Activated naive CD4-positive, alpha-beta T cell treated with anti-CD3 and anti-CD28 coated beads, Interleukin-2, amount 50 U/mL, for 24 hours (primary cell): ENCODE results near the gene RBM15B.
"Not testable (repeated sequence)": the region's sequence is repeated elsewhere in the genome, so short reads cannot be mapped to it uniquely, and the experiment has no call there.

Source experiments
- H3K27ac Mint-ChIP-seq: one replicate; pipeline ENCODE4 v1.8.0; 2021; ENCODE audit warnings: mild to moderate bottlenecking, mixed read lengths
- H3K27me3 Mint-ChIP-seq: one replicate; pipeline ENCODE4 v1.8.0; 2021; ENCODE audit warnings: mixed read lengths
- H3K36me3 Mint-ChIP-seq: one replicate; pipeline ENCODE4 v1.8.0; 2021; ENCODE audit warnings: mixed read lengths
- H3K4me1 Mint-ChIP-seq: one replicate; pipeline ENCODE4 v1.8.0; 2021; ENCODE audit warnings: mixed read lengths
- H3K4me3 Mint-ChIP-seq: one replicate; pipeline ENCODE4 v1.8.0; 2021; ENCODE audit warnings: mild to moderate bottlenecking, mixed read lengths
- H3K9me3 Mint-ChIP-seq: one replicate; pipeline ENCODE4 v1.8.0; 2021; ENCODE audit warnings: mixed read lengths

Gene RBM15B

DNA sequence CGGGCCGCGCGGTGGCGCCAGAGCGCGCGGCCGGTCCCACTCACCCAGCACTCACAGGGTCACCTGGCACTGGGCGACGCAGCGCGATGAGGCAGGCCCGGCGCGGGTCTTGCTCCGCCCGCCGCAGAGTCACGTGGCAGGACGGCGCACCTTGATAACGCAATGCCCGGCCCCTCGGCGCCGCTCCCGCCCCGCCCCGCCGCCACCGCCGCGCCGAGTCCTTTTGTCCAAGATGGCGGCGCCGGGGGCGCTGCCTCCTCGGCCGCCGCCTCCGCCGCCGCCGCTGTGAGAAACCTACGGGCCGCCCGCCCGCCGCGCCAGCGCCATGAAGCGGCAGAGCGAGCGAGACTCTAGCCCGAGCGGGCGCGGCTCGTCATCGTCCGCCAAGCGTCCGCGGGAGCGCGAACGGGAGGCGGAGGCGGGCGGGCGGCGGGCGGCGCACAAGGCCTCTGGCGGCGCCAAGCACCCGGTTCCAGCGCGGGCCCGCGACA, at the start of gene RBM15B:
Gene RBM15B (plus strand): TSS at position 211 of the 491 bp plus-strand sequence. CDS start 115 bp downstream, at position 326.
- peak within 1 kb of the TSS; percentile 89 for H3K27ac Mint-ChIP-seq
- H3K27me3 Mint-ChIP-seq, result no peaks in the 10 kb centered on the region
- peaks cover 68% of the 10 kb centered on the region for H3K4me1 Mint-ChIP-seq
- peaks cover 22% of the 10 kb centered on the region for H3K36me3 Mint-ChIP-seq
- no peaks in the 10 kb centered on the region for H3K9me3 Mint-ChIP-seq
- peak within 1 kb of the TSS; percentile 88 for H3K4me3 Mint-ChIP-seq

DNA sequence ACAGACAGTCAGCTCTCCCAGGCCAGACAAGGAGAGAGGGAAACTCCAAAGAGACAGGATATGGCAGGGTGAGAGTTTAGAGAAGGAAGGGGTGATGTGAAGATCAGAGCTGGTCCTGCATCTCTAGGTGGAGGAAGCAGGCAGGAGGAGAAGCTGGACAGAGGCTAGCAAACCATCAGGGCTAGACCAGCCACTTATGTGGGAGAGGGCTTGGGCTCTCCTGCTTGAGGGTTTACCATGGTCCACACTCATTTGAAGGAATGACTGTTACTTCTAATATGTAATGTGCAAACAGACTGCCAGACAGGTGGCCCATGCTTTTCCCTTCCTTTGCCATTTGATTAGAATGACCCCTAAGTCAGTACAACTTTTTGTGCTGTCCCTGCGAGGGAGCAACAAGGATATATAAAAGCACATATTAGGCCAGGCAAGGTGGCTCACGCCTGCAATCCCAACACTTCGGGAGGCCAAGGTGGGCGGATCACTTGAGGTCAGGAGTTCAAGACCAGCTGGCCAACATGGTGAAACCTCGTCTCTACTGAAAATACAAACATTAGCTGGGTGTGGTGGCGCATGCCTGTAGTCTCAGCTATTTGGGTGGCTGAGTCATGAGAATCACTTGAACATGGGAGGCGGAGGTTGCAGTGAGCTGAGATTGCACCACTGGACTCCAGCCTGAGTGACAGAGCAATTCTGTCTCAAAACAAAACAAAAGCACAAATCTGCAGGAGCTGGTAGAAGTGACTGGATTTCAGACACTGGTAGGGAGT, 47.0 kb upstream of the RBM15B start:
- no peaks in the 10 kb centered on the region for H3K36me3 Mint-ChIP-seq
- H3K4me1 Mint-ChIP-seq, result no peaks in the 10 kb centered on the region
- no peaks in the 10 kb centered on the region for H3K27me3 Mint-ChIP-seq
- no peaks in the 10 kb centered on the region for H3K9me3 Mint-ChIP-seq
- H3K27ac Mint-ChIP-seq, result no peak overlapping the region
- no peak overlapping the region for H3K4me3 Mint-ChIP-seq

GRCh38 chr3:51350751-51351150, 40.3 kb upstream of the RBM15B start:
- H3K4me1 Mint-ChIP-seq, result peaks cover 6% of the 10 kb centered on the region
- H3K27ac Mint-ChIP-seq, result no peak overlapping the region
- H3K36me3 Mint-ChIP-seq, result peaks cover 4% of the 10 kb centered on the region
- no peak overlapping the region for H3K4me3 Mint-ChIP-seq
- H3K9me3 Mint-ChIP-seq, result no peaks in the 10 kb centered on the region
- no peaks in the 10 kb centered on the region for H3K27me3 Mint-ChIP-seq

GRCh38 chr3:51353131-51353530, 38.0 kb upstream of the RBM15B start:
- Mint-ChIP-seq H3K9me3 (no peaks in the 10 kb centered on the region), H3K36me3 (peaks cover 4% of the 10 kb centered on the region), H3K27me3 (no peaks in the 10 kb centered on the region), H3K4me3 (no peak overlapping the region), H3K27ac (no peak overlapping the region), H3K4me1 (peaks cover 6% of the 10 kb centered on the region)

- no peak overlapping the region for H3K27ac Mint-ChIP-seq
- H3K9me3 Mint-ChIP-seq, result no peaks in the 10 kb centered on the region
- peaks cover 6% of the 10 kb centered on the region for H3K4me1 Mint-ChIP-seq
Observed at GRCh38 chr3:51353691-51354090, 37.4 kb upstream of the RBM15B start.

DNA sequence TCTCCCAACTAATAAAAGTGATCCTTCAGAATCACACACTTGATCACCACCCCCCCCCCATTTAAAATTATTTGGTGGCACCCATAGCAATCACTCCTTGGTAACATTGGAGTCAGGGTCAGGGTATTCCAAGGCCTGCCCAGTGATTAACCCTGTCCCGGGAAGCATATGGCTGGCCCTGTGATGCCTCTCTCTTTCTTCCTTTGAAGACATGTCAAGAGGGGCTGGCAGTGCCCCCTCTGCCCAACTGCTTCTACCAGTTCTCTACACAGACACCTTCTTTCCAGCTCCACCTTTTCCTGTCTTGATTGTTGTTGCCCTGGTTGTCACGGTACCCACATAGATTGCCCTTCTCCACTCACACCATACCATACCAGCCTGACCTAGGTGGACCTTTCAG, 36.9 kb upstream of the RBM15B start:
- no peaks in the 10 kb centered on the region for H3K27me3 Mint-ChIP-seq
- H3K36me3 Mint-ChIP-seq, result peaks cover 4% of the 10 kb centered on the region
- H3K4me1 Mint-ChIP-seq, result peaks cover 6% of the 10 kb centered on the region
- H3K9me3 Mint-ChIP-seq, result no peaks in the 10 kb centered on the region
- no peak overlapping the region for H3K4me3 Mint-ChIP-seq
- H3K27ac Mint-ChIP-seq, result no peak overlapping the region

More at GRCh38 chr3:51353691-51354090, 37.4 kb upstream of the RBM15B start:
- Mint-ChIP-seq H3K4me3 (no peak overlapping the region), H3K27me3 (no peaks in the 10 kb centered on the region), H3K36me3 (peaks cover 4% of the 10 kb centered on the region)

GRCh38 chr3:51354731-51355615, 36.1 kb upstream of the RBM15B start:
- Mint-ChIP-seq H3K4me3 (no peak overlapping the region), H3K9me3 (no peaks in the 10 kb centered on the region), H3K27ac (no peak overlapping the region), H3K36me3 (no peaks in the 10 kb centered on the region), H3K4me1 (peaks cover 6% of the 10 kb centered on the region), H3K27me3 (no peaks in the 10 kb centered on the region)

DNA sequence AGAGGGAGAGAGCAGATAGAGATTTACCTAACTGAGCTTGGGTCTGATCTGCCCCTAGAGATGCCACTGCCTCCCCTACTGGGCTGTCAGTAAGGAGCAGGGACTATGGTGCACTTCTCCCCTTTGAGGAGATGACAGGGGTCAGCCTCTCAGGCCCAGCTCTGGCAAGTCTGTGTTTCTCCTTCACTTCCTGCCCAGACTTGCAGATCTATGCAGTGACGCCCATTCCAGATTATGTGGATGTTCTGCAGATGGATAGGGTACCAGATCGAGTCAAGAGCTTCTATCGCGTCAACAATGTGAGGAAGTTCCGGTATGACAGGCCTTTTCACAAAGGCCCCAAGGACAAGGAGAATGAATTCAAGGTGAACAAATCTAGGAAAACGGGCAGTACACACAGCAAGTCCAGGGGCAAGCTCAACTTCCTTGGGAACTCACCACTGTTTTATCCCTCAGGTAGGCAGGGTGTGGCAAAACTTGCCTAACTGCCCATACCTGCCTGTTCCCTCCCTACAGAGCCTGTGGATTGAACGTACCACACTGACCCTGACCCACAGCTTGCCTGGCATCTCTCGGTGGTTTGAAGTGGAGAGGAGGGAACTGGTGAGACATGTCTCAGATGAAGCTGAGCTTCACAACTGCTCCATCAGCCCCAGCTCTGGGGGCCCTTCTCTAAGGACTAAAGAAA, 35.0 kb upstream of the RBM15B start:
- Mint-ChIP-seq H3K36me3 (no peaks in the 10 kb centered on the region), H3K9me3 (no peaks in the 10 kb centered on the region), H3K4me1 (peaks cover 6% of the 10 kb centered on the region), H3K27me3 (no peaks in the 10 kb centered on the region), H3K27ac (no peak overlapping the region), H3K4me3 (no peak overlapping the region)

- H3K27ac Mint-ChIP-seq, result no peak overlapping the region
Observed at GRCh38 chr3:51357856-51358255, 33.2 kb upstream of the RBM15B start.

GRCh38 chr3:51358981-51359380, 32.1 kb upstream of the RBM15B start:
- Mint-ChIP-seq H3K27ac (no peak overlapping the region), H3K36me3 (no peaks in the 10 kb centered on the region), H3K9me3 (no peaks in the 10 kb centered on the region), H3K4me1 (peaks cover 6% of the 10 kb centered on the region), H3K27me3 (no peaks in the 10 kb centered on the region), H3K4me3 (no peak overlapping the region)

More at GRCh38 chr3:51357856-51358255, 33.2 kb upstream of the RBM15B start:
- H3K4me3 Mint-ChIP-seq, result no peak overlapping the region
- H3K27me3 Mint-ChIP-seq, result no peaks in the 10 kb centered on the region
- peaks cover 6% of the 10 kb centered on the region for H3K4me1 Mint-ChIP-seq
- no peaks in the 10 kb centered on the region for H3K9me3 Mint-ChIP-seq
- H3K36me3 Mint-ChIP-seq, result no peaks in the 10 kb centered on the region

DNA sequence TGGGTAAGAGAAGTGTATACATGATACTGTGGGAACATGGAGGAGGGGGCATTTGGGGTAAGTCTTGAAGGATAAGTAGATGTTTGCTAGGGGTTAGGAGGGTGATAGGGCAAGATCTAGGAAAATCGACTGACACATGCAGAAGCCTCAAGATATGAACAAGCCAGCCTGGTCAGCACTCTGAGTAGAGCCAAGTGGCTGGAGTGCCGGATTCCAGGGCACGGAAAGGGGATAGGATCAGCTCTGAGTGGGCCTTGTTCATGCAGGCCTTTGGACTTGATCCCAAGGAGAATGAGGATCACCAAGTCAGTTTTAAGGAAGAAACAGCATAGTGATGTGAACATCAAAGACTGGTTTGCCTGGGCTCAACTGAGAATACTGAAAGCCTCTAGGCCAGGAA, 30.3 kb upstream of the RBM15B start:
- H3K27me3 Mint-ChIP-seq, result no peaks in the 10 kb centered on the region
- H3K4me1 Mint-ChIP-seq, result no peaks in the 10 kb centered on the region
- H3K36me3 Mint-ChIP-seq, result no peaks in the 10 kb centered on the region
- no peak overlapping the region for H3K4me3 Mint-ChIP-seq
- no peaks in the 10 kb centered on the region for H3K9me3 Mint-ChIP-seq
- no peak overlapping the region for H3K27ac Mint-ChIP-seq

DNA sequence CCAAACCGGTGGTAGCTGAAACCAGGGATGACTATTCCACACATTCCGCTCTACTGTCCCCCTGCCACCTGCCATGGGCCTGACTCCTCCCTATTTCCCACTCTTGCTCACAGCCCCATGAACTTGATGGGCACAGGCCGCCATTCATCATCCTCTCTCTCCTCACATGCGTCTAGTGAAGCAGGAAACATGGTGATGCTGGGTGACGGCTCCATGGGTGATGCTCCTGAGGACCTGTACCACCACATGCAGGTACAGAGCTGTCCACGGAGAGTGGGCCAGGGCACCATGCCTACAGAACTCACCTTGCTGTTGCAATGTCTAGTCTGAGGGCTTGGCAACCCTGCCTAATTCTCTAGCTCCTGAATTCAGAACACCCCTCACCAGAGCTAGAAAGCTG, 29.3 kb upstream of the RBM15B start:
- H3K4me1 Mint-ChIP-seq, result no peaks in the 10 kb centered on the region
- no peaks in the 10 kb centered on the region for H3K9me3 Mint-ChIP-seq
- H3K36me3 Mint-ChIP-seq, result peaks cover 2% of the 10 kb centered on the region
- no peak overlapping the region for H3K4me3 Mint-ChIP-seq
- no peaks in the 10 kb centered on the region for H3K27me3 Mint-ChIP-seq
- no peak overlapping the region for H3K27ac Mint-ChIP-seq

- Mint-ChIP-seq H3K4me1 (no peaks in the 10 kb centered on the region), H3K4me3 (no peak overlapping the region), H3K36me3 (peaks cover 2% of the 10 kb centered on the region), H3K27ac (no peak overlapping the region), H3K9me3 (no peaks in the 10 kb centered on the region), H3K27me3 (no peaks in the 10 kb centered on the region)
Observed at GRCh38 chr3:51362476-51362875, 28.6 kb upstream of the RBM15B start.

DNA sequence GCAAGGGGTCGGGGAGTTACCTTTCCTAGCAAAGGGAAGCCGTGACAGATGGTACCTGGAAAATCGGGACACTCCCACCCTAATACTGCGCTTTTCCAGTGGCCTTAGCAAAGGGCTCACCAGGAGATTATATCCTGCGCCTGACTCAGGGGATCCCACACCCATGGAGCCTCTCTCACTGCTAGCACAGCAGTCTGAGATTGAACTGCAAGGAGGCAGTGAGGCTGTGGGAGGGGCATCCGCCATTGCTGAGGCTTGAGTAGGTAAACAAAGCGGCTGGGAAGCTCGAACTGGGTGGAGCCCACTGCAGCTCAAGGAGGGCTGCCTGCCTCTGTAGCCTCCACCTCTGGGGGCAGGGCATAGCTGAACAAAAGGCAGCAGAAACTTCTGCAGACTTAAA, 22.8 kb upstream of the RBM15B start:
- not testable (repeated sequence) for H3K27ac Mint-ChIP-seq, H3K4me3 Mint-ChIP-seq, H3K27me3 Mint-ChIP-seq

DNA sequence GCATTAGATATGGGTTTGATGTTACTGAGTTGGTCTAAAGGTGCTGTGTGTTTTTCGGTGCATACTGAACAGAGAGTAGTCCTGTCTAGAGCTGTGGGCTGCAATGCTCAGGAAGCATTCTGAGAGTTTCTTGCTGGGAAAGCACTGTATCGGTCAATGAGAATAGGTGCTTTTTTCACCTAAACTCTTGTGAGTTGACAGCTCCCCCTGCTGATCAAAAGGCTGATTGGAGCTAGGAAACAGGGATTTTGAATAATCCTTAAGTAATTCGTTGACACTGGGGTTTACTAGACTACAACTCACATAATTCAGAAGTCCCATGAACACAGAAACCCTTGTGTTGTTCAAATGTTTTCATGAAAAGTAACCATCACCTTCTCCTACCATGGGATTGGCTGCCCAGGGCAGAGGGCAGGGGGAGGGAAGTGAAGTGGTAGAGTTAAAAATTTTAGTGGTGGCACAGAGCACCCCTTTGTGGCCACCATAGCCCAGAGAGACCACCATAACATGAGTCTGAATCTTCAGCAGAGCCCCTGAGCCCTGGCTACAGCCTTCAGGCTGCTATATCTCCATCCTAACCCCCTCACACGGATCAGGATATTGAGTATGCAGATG, 19.0 kb upstream of the RBM15B start:
- Mint-ChIP-seq H3K36me3 (no peaks in the 10 kb centered on the region), H3K4me1 (no peaks in the 10 kb centered on the region), H3K27me3 (no peaks in the 10 kb centered on the region), H3K9me3 (no peaks in the 10 kb centered on the region), H3K4me3 (no peak overlapping the region), H3K27ac (no peak overlapping the region)

More for the DNA sequence above, 22.8 kb upstream of the RBM15B start:
- H3K36me3 Mint-ChIP-seq, H3K4me1 Mint-ChIP-seq, H3K9me3 Mint-ChIP-seq: not testable (repeated sequence)
